Heart left ventricle (tissue), 13 donors: Measurements from ENCODE around the gene PGBD2.

Experiments
- POLR2A ChIP-seq, 2 donors: fragments of 450-650 bp; IDR thresholded peaks; one replicate each; pipeline ENCODE4 v1.6.1; 2017; ENCODE audit warnings: antibody characterized with exemption in 2 of 2, mild to moderate bottlenecking in 2 of 2, moderate library complexity in 2 of 2
- TF ChIP-seq, protein P1 (sequence below), 12 donors: fragments of 200-600 bp; sonication (generic) in 4 of 12; IDR thresholded peaks; one replicate each; pipeline versions ENCODE4 v1.5.0 to v1.8.0; 2018 to 2022; ENCODE audit warnings: antibody characterized with exemption in 12 of 12, mild to moderate bottlenecking in 5 of 12
- donor health status: ischemic (EF 13 %, LVEDD 7.1; RV severe dilation, severe dysfunction).
- donor health status: DM: no; HTN: yes; CAD: no.
- donor health status: DM: no; HTN: no; CAD: no.
- donor health status: ischemic (EF 25% LVEDD 6.9; RV normal size, moderate dysfunction).
- donor health status: ischemic (EF 25% LVEDD 5.7; RV mildly dilated, moderate dysfunction).
- donor health status: ischemic (EF 35%, LVEDD 5.7; RV mildly dilated, moderate dysfunction).
- donor health status: nonischemic (EF 11% LVEDD 7.7; RV severe dilation, severe dysfunction).
- donor health status: DM: yes; HTN: yes; CAD: no.
- donor health status: PGD.
- donor health status: ischemic (EF 29% LVEDD 5.4; RV normal size, mild dysfunction).
- donor health status: nonischemic (EF 23%, LVEDD 6.1; RV moderate dilation, normal function).

DNA sequence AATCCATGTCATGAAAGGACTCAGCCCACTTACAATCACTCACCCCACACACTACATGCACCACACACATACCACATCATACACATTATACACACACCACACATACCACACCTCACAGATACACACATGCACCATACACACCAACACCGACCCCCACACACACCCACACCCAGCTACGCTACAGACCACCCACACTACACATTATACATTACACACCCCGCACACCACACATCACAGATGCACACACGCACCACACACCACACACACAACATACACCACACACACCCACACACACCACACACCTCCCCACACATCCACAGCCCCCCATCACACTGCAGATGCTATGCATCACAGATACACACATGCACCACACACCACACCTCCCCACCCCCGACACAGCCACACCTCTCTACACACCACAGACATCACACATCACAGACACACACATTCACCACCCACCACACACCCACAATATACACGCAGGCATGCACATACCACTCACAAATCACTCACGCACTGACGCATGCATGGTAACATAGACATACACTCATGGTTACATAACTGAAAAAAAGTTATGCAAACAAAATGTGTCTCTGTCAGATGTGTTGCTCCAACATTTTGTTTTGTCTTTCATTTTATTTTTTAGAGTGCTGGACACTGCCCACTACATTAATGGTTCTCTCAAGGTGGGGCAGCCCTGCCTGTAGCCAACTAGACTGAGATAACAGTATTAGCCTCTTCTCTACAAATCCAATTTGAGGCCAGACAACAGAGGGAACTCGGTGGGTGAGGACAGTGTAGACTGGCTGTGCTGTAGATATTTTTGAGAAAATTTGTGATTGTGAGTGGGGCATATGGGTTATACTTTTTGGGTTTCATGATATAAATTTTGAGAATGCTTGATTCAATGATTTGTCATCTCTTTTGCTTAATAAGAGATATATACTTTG lies 15.2 kb upstream of the PGBD2 start:
- TF ChIP-seq POLR2A (IDR thresholded peaks at IDR 0.05) = no peak
- TF ChIP-seq, protein P1, sequence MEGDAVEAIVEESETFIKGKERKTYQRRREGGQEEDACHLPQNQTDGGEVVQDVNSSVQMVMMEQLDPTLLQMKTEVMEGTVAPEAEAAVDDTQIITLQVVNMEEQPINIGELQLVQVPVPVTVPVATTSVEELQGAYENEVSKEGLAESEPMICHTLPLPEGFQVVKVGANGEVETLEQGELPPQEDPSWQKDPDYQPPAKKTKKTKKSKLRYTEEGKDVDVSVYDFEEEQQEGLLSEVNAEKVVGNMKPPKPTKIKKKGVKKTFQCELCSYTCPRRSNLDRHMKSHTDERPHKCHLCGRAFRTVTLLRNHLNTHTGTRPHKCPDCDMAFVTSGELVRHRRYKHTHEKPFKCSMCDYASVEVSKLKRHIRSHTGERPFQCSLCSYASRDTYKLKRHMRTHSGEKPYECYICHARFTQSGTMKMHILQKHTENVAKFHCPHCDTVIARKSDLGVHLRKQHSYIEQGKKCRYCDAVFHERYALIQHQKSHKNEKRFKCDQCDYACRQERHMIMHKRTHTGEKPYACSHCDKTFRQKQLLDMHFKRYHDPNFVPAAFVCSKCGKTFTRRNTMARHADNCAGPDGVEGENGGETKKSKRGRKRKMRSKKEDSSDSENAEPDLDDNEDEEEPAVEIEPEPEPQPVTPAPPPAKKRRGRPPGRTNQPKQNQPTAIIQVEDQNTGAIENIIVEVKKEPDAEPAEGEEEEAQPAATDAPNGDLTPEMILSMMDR (IDR thresholded peaks at IDR 0.05) = no peak
